Activated CD4-positive, CD25-positive, alpha-beta regulatory T cell (primary cell): ENCODE results near the gene METTL15.
"Not testable (repeated sequence)": the region's sequence is repeated elsewhere in the genome, so short reads cannot be mapped to it uniquely, and the experiment has no call there.

ENCODE experiments used
- DNase-seq, 4 experiments: peaks; one replicate each; lab custom pipeline; 2025; lab: John Stamatoyannopoulos, UW

Gene METTL15

DNA sequence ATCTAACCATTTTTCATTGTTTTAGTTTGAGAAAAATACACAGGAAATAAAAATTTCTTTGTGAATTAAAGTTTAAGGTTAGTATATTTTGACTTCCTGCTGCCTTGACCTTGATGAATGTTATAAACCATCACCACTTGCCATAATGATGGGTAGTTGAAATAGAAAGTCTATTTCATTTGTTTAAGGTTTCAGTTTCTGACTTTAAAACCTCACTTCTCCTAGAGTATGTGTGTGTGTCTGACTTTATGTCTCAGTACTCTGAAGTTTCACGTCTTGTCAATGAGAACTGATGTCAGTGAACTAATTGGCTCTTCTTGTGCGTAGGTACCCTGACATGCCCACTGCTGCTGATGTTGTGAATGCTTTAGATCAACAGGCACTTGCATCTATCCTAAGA lies 188.2 kb downstream of the METTL15 start:
- DNase-seq = no peak

- DNase-seq = no peak
These were observed 190.0 kb downstream of the METTL15 start for GRCh38 chr11:28298209-28298608.

DNA sequence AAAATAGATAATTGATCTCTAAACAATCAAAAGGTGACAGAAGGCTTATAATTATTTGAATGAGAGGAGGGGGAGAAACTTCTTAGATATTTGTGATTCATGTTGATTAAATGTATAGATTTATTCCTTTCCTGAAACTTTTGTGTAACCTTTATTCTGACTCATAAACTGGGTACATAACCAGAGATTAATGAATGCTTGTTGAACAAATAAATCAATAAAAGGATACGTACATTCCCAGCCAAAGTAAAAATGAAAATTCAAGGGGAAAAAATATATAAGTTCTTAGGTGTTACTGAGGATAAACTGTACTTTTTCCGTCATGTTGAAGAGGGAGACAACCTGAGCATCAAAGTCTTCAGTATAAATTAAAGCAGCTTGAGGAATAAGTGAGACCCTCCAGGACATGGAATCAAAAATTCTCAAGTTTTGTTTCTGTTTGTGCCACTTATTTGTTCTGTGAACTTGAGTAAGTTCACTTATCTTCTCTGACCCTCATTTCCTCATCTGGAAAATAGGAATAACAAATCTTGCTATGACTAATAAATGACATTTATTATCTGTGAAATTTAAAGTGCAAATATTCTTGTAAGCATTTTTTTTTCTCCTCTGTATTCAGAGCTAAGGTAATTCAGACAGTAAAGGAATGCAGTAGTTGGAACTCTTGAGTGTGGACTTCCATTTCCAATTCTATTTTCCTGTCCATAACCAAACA lies 195.4 kb downstream of the METTL15 start:
- DNase-seq = no peak

DNA sequence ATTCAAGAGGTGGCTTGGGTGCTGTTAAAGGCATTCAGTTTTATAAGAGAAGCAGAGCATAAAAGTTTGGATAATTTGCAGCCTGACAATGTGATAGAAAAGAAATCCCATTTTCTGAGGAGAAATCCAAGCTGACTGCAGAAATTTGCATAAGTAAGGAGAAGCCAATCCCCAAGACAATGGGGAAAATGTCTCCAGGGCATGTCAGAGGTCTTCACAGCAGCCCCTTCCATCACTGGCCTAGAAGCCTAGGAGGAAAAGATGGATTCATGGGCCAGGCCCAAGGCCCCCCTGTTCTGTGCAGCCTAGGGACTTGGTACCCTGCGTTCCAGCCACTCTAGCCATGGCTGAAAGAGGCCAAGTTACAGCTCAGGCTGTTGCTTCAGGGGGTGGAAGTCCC lies 207.3 kb downstream of the METTL15 start:
- no peak for DNase-seq

DNA sequence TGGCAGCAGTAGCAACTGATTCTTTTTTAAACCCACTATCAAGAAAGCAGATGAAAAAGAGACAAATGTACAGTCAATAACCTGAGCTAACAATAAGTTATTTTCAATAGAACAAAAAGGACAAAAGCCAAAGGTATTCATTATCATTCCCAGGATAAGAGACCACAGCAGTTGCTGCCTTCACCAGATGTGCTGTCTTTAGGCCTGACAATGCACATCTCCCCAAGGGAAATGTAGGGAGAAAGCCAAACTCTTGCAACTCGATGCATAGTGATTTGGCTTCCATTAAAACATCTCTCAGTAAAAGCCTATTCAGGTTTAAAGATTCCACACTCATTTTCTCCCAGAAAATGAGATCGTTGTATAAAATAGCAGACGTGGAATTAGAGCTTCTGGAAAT lies 210.7 kb downstream of the METTL15 start:
- DNase-seq = no peak

- DNase-seq = no peak
These were observed 215.4 kb downstream of the METTL15 start for GRCh38 chr11:28323621-28324020.

GRCh38 chr11:28332393-28332792 lies 224.2 kb downstream of the METTL15 start:
- not testable (repeated sequence) for DNase-seq

- DNase-seq = no peak
These were observed 229.5 kb downstream of the METTL15 start for GRCh38 chr11:28337701-28338100.

GRCh38 chr11:28338371-28338770 lies 230.2 kb downstream of the METTL15 start:
- DNase-seq = no peak

GRCh38 chr11:28339488-28339887 lies 231.3 kb downstream of the METTL15 start:
- no peak for DNase-seq

GRCh38 chr11:28342716-28343115 lies 234.5 kb downstream of the METTL15 start:
- no peak for DNase-seq

DNA sequence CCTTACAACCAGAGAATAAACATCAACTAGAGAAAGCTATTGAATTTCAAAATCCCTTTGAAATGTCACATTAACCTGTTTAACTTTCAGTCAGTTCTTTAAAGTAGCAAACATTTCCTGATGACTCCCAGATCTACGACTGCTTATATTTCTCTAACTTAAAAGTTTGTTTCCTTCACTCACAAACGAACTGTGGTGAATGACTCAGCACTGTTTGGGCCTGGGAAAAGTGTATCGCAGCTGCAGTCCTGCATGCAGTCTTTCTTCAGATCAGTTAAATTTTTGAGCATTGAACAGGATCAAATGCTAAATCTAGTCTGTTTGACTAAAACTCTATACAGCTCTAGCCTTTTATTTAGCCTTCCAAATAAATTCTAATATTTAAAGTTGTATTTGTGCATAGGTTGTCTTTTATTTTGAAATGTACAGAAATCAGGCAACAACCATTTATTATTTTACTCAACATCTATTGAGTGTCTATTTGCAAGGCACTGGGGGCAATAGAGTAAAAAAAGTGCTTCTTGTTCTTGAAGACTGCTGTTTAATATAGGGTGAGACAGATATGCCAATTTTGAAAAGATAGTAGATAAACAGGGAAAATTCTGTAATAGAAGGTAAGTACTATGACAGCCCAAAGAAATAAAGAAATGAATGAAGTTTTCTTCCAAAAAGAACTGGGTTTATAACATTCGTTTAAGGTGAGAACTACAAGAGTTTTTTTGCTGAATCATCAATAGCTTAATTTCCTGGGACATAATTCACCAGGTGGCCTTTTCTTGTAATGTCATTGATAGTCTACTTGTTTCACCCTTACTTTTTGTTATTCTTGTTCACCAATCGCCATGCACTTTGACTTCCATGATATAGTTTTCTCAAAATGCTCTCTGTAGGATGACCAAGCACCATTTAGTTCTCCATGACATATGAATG lies 235.4 kb downstream of the METTL15 start:
- no peak for DNase-seq

- DNase-seq = no peak
These were observed 238.0 kb downstream of the METTL15 start for GRCh38 chr11:28346209-28346608.

DNA sequence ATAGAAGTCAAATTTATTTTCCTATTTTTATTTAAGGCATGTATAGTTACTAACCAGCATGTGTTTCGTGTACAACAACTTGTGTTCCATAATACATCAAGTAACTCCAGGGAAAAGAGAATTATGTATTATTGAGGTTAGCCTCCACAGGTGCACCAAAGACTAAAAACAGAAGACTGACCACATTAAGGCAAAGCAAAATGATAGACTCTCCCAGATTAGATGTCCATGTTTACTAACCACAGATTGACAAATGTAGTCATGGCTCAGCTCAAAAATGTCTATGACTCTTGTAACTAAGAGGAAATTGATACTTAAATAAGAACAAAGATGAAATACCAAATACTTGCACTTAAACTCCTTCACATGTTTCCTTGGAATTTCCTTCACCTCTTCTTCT lies 238.5 kb downstream of the METTL15 start:
- DNase-seq = no peak

- no peak for DNase-seq
These were observed 239.2 kb downstream of the METTL15 start for GRCh38 chr11:28347371-28347770.

GRCh38 chr11:28350216-28350615 lies 242.0 kb downstream of the METTL15 start:
- no peak for DNase-seq

DNA sequence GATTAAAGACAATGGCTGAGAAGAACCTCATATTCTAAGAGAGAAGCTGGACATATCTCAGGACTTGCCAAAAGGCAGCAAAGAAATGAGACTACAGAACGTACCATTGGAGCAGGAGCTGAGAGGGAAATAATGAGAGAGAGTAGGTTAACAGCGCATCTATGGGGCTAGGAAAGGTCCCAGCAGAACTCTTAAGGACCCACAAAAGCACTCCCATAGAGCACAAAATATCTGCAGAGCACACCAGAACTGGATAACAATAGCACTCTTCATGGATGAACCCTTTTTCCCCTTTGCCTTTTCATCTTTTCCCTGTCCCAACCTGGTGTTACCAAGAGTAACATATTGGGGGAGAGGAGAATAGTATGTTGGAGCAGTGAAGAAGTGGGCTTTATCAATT lies 245.8 kb downstream of the METTL15 start:
- no peak for DNase-seq

DNA sequence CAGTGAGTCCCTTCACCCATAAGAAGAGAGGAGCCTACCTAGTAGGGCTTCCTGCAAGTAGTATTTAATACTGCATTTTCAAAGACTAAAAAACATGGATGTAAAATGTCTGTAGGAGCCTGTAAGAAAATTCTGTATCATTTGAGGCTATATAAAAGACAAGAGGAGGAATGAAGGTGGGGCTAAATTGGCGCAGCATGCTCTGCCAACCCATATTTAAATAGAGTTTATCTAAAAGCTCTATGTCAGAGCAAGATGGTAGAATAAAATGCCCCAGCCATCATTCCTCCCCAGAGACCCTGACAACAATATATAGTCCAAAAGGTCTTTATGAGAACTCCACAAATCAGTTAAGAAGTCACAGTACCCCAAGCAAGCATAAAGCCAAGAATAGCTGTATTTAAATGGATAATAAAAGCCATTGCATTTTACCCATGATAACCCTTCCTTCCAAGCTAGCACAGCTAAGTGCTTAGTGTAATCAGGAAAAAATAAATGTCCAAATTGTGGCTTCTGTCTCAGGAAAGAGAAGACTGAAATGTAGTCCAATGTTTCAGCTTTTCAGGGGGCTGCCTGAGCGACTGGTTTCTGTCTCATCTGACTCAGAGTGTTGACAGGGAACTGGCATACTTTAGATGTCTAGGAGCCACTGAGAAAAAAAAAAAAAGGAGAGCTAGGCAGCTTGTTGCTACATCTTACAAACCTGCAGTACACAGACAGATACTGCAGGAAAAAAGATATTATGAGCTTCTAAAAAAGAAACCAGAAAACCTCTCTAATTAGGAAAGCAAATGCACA lies 258.6 kb downstream of the METTL15 start:
- no peak for DNase-seq

DNA sequence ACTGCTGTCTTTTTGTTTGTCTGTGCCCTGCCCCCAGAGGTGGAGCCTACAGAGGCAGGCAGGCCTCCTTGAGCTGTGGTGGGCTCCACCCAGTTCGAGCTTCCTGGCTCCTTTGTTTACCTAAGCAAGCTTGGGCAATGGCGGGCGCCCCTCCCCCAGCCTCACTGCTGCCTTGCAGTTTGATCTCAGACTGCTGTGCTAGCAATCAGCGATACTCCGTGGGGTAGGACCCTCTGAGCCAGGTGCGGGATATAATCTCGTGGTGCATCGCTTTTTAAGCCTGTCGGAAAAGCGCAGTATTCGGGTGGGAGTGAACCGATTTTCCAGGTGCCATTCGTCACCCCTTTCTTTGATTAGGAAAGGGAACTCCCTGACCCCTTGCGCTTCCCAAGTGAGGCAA lies 269.9 kb downstream of the METTL15 start:
- DNase-seq = not testable (repeated sequence)
